Mesenchymal stem cell (in vitro differentiated cells and primary cell): Measurements from ENCODE around the gene UBLCP1.
"Not testable (repeated sequence)": the region's sequence is repeated elsewhere in the genome, so short reads cannot be mapped to it uniquely, and the experiment has no call there.

ENCODE experiments used
- DNase-seq: peaks from one replicate; pipeline ENCODE4 v3.0.0-alpha.2; 2013
- H2AFZ ChIP-seq: one replicate; pipeline ENCODE4 v1.6.1; 2013; ENCODE audit warnings: low read depth, mild to moderate bottlenecking, control low read depth, inconsistent platforms, low read length, moderate library complexity
- H2AK5ac ChIP-seq: 2 replicates; pipeline ENCODE4 v1.6.1; 2013; ENCODE audit warnings: low read length, moderate library complexity, mild to moderate bottlenecking, inconsistent platforms; ENCODE audit not compliant: severe bottlenecking
- H2BK120ac ChIP-seq: one replicate; pipeline ENCODE4 v1.6.1; 2013; ENCODE audit warnings: low read depth, mild to moderate bottlenecking, inconsistent platforms, low read length, moderate library complexity
- H2BK12ac ChIP-seq, 2 experiments: one replicate each; pipeline ENCODE4 v1.6.1; 2013; ENCODE audit warnings: inconsistent platforms in 2 of 2, low read length in 2 of 2, mild to moderate bottlenecking in 2 of 2, moderate library complexity in 2 of 2, control low read depth in 1 of 2
- H2BK15ac ChIP-seq: one replicate; pipeline ENCODE4 v1.6.1; 2013; ENCODE audit warnings: mild to moderate bottlenecking, low read depth, inconsistent platforms; ENCODE audit not compliant: poor library complexity, severe bottlenecking
- H2BK5ac ChIP-seq: 2 replicates; pipeline ENCODE4 v1.6.1; 2013; ENCODE audit warnings: low read depth, mild to moderate bottlenecking, low read length, control low read depth, inconsistent platforms; ENCODE audit not compliant: poor library complexity, severe bottlenecking
- H3K14ac ChIP-seq, 2 experiments: one replicate each; pipeline ENCODE4 v1.6.1; 2013; ENCODE audit warnings: inconsistent platforms in 2 of 2, low read length in 2 of 2, control low read depth in 1 of 2, mild to moderate bottlenecking in 1 of 2, moderate library complexity in 1 of 2
- H3K18ac ChIP-seq, 2 experiments: one replicate each; pipeline ENCODE4 v1.6.1; 2013; ENCODE audit warnings: inconsistent platforms in 2 of 2, low read length in 2 of 2, control low read depth in 1 of 2, low read depth in 1 of 2, mild to moderate bottlenecking in 1 of 2
- H3K23ac ChIP-seq, 2 experiments: one replicate each; pipeline ENCODE4 v1.6.1; 2013; ENCODE audit warnings: inconsistent platforms in 2 of 2, low read length in 2 of 2, mild to moderate bottlenecking in 2 of 2, moderate library complexity in 2 of 2, control low read depth in 1 of 2
- H3K27ac ChIP-seq: 2 replicates; pipeline ENCODE4 v1.5.1; 2013; ENCODE audit warnings: mild to moderate bottlenecking, moderate library complexity, low read length, control low read depth, inconsistent platforms; ENCODE audit not compliant: poor library complexity, severe bottlenecking
- H3K27me3 ChIP-seq, 2 experiments: 2 replicates each; pipeline versions ENCODE4 v1.6.1 to v1.7.0; 2013; ENCODE audit warnings: low read length in 2 of 2, mild to moderate bottlenecking in 2 of 2, moderate library complexity in 2 of 2, control low read depth in 1 of 2, inconsistent platforms in 1 of 2; ENCODE audit not compliant: control insufficient read depth in 1 of 2, insufficient read depth in 1 of 2
- H3K36me3 ChIP-seq, 2 experiments: 2 replicates each; pipeline versions ENCODE4 v1.6.1 to v1.7.0; 2013; ENCODE audit warnings: low read length in 2 of 2, control low read depth in 1 of 2, inconsistent platforms in 1 of 2, low read depth in 1 of 2, mild to moderate bottlenecking in 1 of 2; ENCODE audit not compliant: insufficient read depth in 2 of 2, control insufficient read depth in 1 of 2
- H3K4ac ChIP-seq, 2 experiments: one replicate each; pipeline ENCODE4 v1.6.1; 2013; ENCODE audit warnings: inconsistent platforms in 2 of 2, low read length in 2 of 2, mild to moderate bottlenecking in 2 of 2, moderate library complexity in 2 of 2, control low read depth in 1 of 2, low read depth in 1 of 2
- H3K4me1 ChIP-seq: 2 replicates; pipeline ENCODE4 v1.6.1; 2013; ENCODE audit warnings: low read depth, low read length, control low read depth; ENCODE audit not compliant: control insufficient read depth, insufficient read depth
- H3K4me2 ChIP-seq: 2 replicates; pipeline ENCODE4 v1.6.1; 2013; ENCODE audit warnings: low read length, mild to moderate bottlenecking, inconsistent platforms; ENCODE audit not compliant: poor library complexity, severe bottlenecking
- H3K4me3 ChIP-seq, 2 experiments: 2 replicates each; pipeline versions ENCODE4 v1.5.1 to v1.7.0; 2013; ENCODE audit warnings: low read length in 2 of 2, mild to moderate bottlenecking in 2 of 2, control low read depth in 1 of 2, low read depth in 1 of 2; ENCODE audit not compliant: insufficient read depth in 1 of 2
- H3K79me1 ChIP-seq: replicated peaks from 2 replicates; pipeline ENCODE4 v1.6.1; 2013; ENCODE audit warnings: mild to moderate bottlenecking, control low read depth, low read length, inconsistent platforms; ENCODE audit not compliant: poor library complexity, severe bottlenecking
- H3K9ac ChIP-seq: 2 replicates; pipeline ENCODE4 v1.7.0; 2013; ENCODE audit warnings: mild to moderate bottlenecking, low read length, moderate library complexity
- H3K9me3 ChIP-seq: 2 replicates; pipeline ENCODE4 v1.7.0; 2013; ENCODE audit warnings: mild to moderate bottlenecking, low read length; ENCODE audit not compliant: control insufficient read depth
- H4K8ac ChIP-seq: one replicate; pipeline ENCODE4 v1.6.1; 2013; ENCODE audit warnings: inconsistent platforms, mild to moderate bottlenecking, low read length, moderate library complexity
- H4K91ac ChIP-seq: one replicate; pipeline ENCODE4 v1.6.1; 2013; ENCODE audit warnings: mild to moderate bottlenecking, low read length, inconsistent platforms
- WGBS: methylation state at CpG from one replicate; pipeline ENCODE4 v1.1.7; 2013; ENCODE audit warnings: mixed read lengths; 5-methylcytosine and 5-hydroxymethylcytosine counted together

The UBLCP1 gene

GRCh38 chr5:159257629-159258283 lies 5.3 kb upstream of the UBLCP1 start:
- no peaks in the 10 kb centered on the region for H3K36me3 ChIP-seq
- no peak overlapping the region for H4K91ac ChIP-seq
- no peak overlapping the region for H3K14ac ChIP-seq
- no peak overlapping the region for H2BK120ac ChIP-seq
- DNase-seq = no peak
- H3K23ac ChIP-seq = no peak overlapping the region
- no peaks in the 10 kb centered on the region for H3K9me3 ChIP-seq
- H2AK5ac ChIP-seq = no peak overlapping the region
- H3K79me1 ChIP-seq = peaks cover 4% of the 10 kb centered on the region
- H3K18ac ChIP-seq = no peak overlapping the region
- no peak overlapping the region for H4K8ac ChIP-seq
- H3K4me1 ChIP-seq = no peaks in the 10 kb centered on the region
- H2BK15ac ChIP-seq = no peak overlapping the region
- peaks cover 4 to 5% of the 10 kb centered on the region in 2 experiments for H3K27me3 ChIP-seq
- no peak overlapping the region for H3K4ac ChIP-seq
- no peak overlapping the region for H3K27ac ChIP-seq
- no peak overlapping the region for H3K9ac ChIP-seq
- H2BK12ac ChIP-seq = no peak overlapping the region
- 81% methylated on average over 2 of the region's 6 CpGs for WGBS
- no peak overlapping the region for H3K4me3 ChIP-seq
- no peak overlapping the region for H2BK5ac ChIP-seq
- no peak overlapping the region for H3K4me2 ChIP-seq
- no peak overlapping the region for H2AFZ ChIP-seq

GRCh38 chr5:159258361-159258760 lies 4.7 kb upstream of the UBLCP1 start:
- H3K27ac ChIP-seq = no peak overlapping the region
- H3K18ac ChIP-seq = no peak overlapping the region
- no peak overlapping the region for H4K8ac ChIP-seq
- no peaks in the 10 kb centered on the region for H3K4me1 ChIP-seq
- no peak overlapping the region for H2BK15ac ChIP-seq
- peaks cover 4 to 5% of the 10 kb centered on the region in 2 experiments for H3K27me3 ChIP-seq
- H2BK5ac ChIP-seq = no peak overlapping the region
- H2BK120ac ChIP-seq = no peak overlapping the region
- no peaks in the 10 kb centered on the region for H3K36me3 ChIP-seq
- no peak overlapping the region for H3K4me3 ChIP-seq
- H3K79me1 ChIP-seq = peaks cover 4% of the 10 kb centered on the region
- no peak overlapping the region for H2AFZ ChIP-seq
- 96% methylated on average over 1 of the region's 2 CpGs for WGBS
- no peak for DNase-seq
- H4K91ac ChIP-seq = no peak overlapping the region
- no peak overlapping the region for H3K9ac ChIP-seq
- no peaks in the 10 kb centered on the region for H3K9me3 ChIP-seq
- H3K23ac ChIP-seq = no peak overlapping the region
- no peak overlapping the region for H2AK5ac ChIP-seq
- H3K4me2 ChIP-seq = no peak overlapping the region
- H3K4ac ChIP-seq = no peak overlapping the region
- no peak overlapping the region for H3K14ac ChIP-seq
- H2BK12ac ChIP-seq = no peak overlapping the region

- H3K4me2 ChIP-seq, H2AFZ ChIP-seq, DNase-seq, H3K4me1 ChIP-seq, H2BK120ac ChIP-seq, H3K9me3 ChIP-seq, H3K18ac ChIP-seq, H3K14ac ChIP-seq, H3K9ac ChIP-seq, H3K23ac ChIP-seq, H3K27ac ChIP-seq, H3K4me3 ChIP-seq, H2BK12ac ChIP-seq, H2BK15ac ChIP-seq, H3K36me3 ChIP-seq, H4K8ac ChIP-seq, H2BK5ac ChIP-seq, H3K4ac ChIP-seq, H3K79me1 ChIP-seq, H4K91ac ChIP-seq, H3K27me3 ChIP-seq, H2AK5ac ChIP-seq: not testable (repeated sequence)
- WGBS = 89% methylated on average over 3 of the region's 4 CpGs
Observed at GRCh38 chr5:159260212-159260611, 2.9 kb upstream of the UBLCP1 start.

GRCh38 chr5:159262472-159262858 lies 625 bp upstream of the UBLCP1 start:
- no peak overlapping the region for H4K91ac ChIP-seq
- H3K18ac ChIP-seq = no peak overlapping the region
- DNase-seq = no peak
- peak overlapping the region; percentile 88 to 95 for H3K4me3 ChIP-seq
- H2AK5ac ChIP-seq = no peak overlapping the region
- H3K27ac ChIP-seq = peak overlapping the region; percentile 72
- no peak overlapping the region for H2BK15ac ChIP-seq
- H2BK5ac ChIP-seq = no peak overlapping the region
- H3K27me3 ChIP-seq = peaks cover 3% of the 10 kb centered on the region in 2 experiments
- no peak overlapping the region for H2BK12ac ChIP-seq
- peak overlapping the region; percentile 67 for H4K8ac ChIP-seq
- peak overlapping the region; percentile 47 for H3K4me2 ChIP-seq
- H3K9ac ChIP-seq = peak overlapping the region; percentile 96
- H3K79me1 ChIP-seq = peaks cover 12% of the 10 kb centered on the region
- peaks cover 2% of the 10 kb centered on the region for H3K4me1 ChIP-seq
- peaks cover 0 to 6% of the 10 kb centered on the region in 2 experiments for H3K36me3 ChIP-seq
- H3K4ac ChIP-seq = peak overlapping the region in 1 of 2 experiments; percentile 42
- H3K9me3 ChIP-seq = no peaks in the 10 kb centered on the region
- WGBS = 50% methylated on average over 10 of the region's 10 CpGs
- no peak overlapping the region for H2BK120ac ChIP-seq
- no peak overlapping the region for H2AFZ ChIP-seq
- no peak overlapping the region for H3K23ac ChIP-seq
- H3K14ac ChIP-seq = no peak overlapping the region
